ENCODE data around the gene PAPSS1.

DNA sequence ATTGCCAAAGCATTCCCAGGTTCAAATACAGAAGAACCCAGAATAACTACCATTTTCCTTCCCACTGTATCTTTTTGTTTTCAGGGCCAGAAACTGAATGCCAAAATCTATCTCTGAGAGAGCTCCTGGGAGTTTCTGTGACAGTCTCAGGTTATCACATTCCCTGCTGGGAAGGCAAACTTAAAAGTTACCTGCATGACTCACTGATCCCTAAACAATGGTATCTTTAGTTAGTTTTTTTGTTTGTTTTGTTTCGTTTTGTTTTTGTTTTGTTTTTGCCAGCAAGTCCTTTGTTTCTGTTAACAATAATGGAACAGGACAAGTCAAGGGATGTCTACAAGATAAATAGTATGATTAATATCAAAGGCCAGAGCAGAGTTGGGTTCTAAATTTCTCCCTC lies 34.3 kb downstream of the PAPSS1 start:
- TF ChIP-seq EP300 (IDR thresholded peaks at IDR 0.05) (no peak), POLR2A (IDR thresholded peaks at IDR 0.05; ENCODE audit: low read length) (no peak), ESRRA (IDR thresholded peaks at IDR 0.05; ENCODE audit: borderline replicate concordance, low read length) (no peak), CEBPB (IDR thresholded peaks at IDR 0.05) (no peak), RAD21 (conservative IDR thresholded peaks at IDR 0.05 in 1 of 2, IDR thresholded peaks at IDR 0.05 in 1 of 2) (no peak), RNF2 (IDR thresholded peaks at IDR 0.05; ENCODE audit: borderline replicate concordance, low read depth) (no peak)
- TF ChIP-seq, protein P1, sequence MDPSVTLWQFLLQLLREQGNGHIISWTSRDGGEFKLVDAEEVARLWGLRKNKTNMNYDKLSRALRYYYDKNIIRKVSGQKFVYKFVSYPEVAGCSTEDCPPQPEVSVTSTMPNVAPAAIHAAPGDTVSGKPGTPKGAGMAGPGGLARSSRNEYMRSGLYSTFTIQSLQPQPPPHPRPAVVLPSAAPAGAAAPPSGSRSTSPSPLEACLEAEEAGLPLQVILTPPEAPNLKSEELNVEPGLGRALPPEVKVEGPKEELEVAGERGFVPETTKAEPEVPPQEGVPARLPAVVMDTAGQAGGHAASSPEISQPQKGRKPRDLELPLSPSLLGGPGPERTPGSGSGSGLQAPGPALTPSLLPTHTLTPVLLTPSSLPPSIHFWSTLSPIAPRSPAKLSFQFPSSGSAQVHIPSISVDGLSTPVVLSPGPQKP (IDR thresholded peaks at IDR 0.05; ENCODE audit: low read depth, low read length): no peak
- TF ChIP-seq, protein P2, sequence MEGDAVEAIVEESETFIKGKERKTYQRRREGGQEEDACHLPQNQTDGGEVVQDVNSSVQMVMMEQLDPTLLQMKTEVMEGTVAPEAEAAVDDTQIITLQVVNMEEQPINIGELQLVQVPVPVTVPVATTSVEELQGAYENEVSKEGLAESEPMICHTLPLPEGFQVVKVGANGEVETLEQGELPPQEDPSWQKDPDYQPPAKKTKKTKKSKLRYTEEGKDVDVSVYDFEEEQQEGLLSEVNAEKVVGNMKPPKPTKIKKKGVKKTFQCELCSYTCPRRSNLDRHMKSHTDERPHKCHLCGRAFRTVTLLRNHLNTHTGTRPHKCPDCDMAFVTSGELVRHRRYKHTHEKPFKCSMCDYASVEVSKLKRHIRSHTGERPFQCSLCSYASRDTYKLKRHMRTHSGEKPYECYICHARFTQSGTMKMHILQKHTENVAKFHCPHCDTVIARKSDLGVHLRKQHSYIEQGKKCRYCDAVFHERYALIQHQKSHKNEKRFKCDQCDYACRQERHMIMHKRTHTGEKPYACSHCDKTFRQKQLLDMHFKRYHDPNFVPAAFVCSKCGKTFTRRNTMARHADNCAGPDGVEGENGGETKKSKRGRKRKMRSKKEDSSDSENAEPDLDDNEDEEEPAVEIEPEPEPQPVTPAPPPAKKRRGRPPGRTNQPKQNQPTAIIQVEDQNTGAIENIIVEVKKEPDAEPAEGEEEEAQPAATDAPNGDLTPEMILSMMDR (IDR thresholded peaks at IDR 0.05): no peak

All from A549 (cell line).